HG03039 (cell line): Measurements from ENCODE around the gene PRRC2A.

ENCODE experiments used
- ATAC-seq: cut with Tn5 transposase; IDR thresholded peaks from one replicate; pipeline ENCODE4 v1.9.1; 2021; ENCODE audit warnings: mild to moderate bottlenecking, moderate library complexity; ENCODE audit not compliant: unreplicated experiment

PRRC2A gene

DNA sequence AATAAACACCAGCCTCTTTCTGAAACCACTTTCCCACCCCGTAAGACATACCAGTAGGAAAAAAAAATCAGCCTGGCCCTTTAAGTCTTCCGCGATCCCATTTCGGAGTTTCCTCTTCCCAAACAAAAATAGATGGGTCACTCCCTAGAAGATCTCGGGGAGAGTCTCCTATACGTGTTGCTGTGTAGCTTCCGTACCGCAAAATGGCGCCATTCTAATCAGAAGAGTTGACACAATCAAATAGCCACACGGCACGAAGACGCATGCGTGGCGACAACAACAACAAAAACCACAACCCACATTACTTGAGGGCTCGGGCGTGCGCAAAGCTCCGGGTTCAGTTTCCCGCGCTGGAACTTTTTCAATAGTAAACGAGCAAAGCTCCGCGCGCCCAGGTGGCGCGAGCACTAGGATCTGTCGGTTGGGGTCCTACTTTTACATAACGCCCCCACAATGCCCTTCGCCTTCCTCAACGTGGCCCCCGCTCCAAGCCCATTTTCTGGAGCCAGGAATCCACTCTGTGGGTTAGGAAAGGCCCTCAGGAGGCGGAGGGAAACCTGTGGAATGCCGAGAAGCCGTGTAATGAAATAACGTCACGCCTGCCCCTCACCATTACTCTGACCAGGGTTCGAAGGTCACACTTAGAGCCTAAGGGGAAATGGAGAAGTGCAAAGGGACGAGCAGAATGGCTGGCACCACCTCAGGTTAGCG lies 44.4 kb downstream of the PRRC2A start, which contains the start of gene GPANK1:
Gene GPANK1 (minus strand): TSS at position 208 of the 711 bp plus-strand sequence. CDS start 519 bp downstream, outside the sequence.
- no peak for ATAC-seq

DNA sequence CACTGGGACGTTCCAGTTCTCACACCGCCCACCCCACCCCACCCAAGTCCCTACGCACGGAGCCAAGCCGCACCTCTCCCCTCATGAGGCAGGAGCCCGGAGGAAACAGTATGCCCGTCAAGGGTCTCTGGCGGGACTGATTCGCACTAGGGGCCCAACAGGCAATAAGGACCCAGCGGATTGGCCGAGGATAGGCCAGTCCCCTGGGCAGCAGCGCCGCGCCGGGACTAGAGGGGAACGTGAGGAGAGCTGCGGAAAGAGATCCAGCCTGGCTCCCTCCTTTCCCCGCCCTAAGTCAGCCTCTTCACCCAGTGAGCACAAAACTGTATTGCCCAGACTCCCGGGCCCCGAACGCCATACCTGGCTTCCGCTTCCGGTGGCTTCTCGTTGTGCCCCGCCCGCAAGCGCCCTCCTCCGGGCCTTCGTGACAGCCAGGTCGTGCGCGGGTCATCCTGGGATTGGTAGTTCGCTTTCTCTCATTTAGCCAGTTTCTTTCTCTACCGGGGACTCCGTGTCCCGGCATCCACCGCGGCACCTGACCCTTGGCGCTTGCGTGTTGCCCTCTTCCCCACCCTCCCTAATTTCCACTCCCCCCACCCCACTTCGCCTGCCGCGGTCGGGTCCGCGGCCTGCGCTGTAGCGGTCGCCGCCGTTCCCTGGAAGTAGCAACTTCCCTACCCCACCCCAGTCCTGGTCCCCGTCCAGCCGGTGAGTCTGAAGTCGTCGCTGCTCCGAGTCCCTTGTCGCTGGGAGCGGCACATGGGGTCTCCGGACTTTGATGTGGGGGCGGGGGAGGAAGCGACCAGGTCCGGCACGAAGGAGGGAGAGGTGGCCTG lies 45.2 kb downstream of the PRRC2A start, which contains the start of gene CSNK2B:
Gene CSNK2B (plus strand): TSS at position 580 of the 836 bp plus-strand sequence. CDS start 752 bp downstream, outside the sequence.
- peak; percentile 69 for ATAC-seq

DNA sequence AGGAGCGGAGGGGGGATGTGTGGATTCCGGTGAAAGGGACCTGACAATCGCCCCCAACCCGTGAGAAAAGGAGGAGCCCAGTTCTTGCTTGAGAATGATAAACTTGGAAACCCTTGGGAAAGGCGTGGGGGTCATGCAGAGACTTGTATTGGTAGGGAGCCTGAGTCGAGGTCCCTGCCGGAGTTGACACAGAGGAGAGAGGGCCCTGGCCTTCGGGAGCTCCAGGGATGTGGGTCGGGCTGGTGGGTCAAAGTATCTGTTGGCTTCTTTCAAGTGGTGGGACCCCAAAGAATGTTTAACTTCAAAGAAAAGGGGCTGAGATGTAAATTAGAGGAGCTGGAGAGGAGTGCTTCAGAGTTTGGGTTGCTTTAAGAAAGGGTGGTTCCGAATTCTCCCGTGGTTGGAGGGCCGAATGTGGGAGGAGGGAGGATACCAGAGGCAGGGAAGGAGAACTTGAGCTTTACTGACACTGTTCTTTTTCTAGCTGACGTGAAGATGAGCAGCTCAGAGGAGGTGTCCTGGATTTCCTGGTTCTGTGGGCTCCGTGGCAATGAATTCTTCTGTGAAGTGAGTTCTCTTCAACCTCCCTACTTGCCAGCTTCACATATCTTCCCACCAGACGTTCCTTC lies 45.9 kb downstream of the PRRC2A start:
- ATAC-seq, result no peak

DNA sequence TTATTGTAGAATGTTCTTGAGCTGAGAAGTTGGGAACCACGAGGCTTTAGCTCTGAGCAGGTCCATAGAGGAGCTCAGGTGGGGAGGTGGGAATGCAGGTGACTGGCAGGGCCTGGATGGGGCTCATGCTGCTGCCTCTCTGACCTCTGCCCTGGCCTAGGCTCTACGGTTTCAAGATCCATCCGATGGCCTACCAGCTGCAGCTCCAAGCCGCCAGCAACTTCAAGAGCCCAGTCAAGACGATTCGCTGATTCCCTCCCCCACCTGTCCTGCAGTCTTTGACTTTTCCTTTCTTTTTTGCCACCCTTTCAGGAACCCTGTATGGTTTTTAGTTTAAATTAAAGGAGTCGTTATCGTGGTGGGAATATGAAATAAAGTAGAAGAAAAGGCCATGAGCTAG lies 49.2 kb downstream of the PRRC2A start, which contains the start of gene LY6G5B:
Gene LY6G5B (plus strand): TSS at position 301 of the 400 bp plus-strand sequence. CDS start 975 bp downstream, outside the sequence.
- no peak for ATAC-seq

DNA sequence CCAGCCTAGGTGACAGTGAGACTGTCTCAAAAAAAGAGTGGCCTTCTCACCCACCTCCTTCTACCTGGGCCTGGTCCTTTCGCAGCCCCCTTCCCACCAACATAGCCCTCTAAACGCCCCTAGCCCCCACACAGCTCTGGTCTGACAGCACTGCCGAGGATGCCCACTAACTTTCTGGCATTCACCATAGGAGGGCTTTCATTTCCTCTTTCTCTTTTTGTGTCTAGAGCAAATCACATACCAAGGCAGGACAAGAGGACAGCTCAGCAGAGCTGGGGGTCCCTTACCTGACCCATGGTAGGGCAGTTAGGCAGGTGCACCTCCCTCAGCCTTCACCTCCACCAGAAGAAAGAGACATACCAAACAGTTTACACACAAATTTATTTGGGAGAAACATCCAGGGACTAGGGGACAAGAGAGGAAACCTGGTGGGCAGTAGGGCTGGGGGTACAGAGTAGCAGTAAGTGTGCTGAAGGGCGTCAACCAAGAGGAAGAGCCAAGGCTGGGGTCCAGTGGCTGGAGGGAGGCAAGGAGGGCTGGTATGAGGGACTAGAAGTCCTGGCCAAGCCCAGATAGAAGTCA lies 55.9 kb downstream of the PRRC2A start:
- no peak for ATAC-seq

DNA sequence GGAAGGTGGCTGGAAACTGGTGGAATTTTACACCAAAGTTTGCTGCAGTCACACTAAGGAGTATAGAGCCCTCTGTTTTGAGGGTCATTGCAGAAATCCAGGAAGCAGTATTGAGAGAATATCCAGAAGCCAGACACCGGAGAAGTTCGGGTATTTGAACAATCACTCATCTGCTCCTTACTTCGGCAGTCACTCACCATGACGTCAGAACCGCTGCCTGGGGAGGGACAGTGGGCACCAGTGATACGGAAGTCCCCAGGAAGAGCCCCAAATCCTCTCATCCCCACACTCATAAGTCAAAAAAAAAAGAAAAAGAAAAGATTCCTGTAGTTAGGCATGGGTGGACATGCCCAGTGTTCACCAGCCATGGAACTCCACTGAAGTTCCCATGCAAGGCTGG lies 56.4 kb downstream of the PRRC2A start:
- no peak for ATAC-seq

DNA sequence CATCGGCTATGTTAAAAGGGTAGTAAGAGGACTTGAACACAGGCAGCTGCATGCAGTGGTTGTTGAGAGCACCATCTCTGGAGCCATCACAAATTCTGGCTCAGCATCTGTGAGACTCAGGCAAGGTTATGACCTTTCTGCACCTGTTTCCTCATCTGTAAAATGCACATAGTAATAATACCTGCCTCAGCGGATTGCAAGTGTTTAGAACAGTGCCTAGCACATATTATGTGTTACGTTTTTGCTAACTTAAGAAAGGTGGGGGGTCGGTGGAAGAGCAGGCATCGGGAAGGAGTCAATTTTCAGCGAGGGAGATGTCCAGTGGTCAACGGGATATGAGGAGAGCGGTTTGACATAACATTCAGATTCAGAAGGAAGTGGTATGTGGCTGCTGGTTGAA lies 57.4 kb downstream of the PRRC2A start:
- ATAC-seq, result no peak

DNA sequence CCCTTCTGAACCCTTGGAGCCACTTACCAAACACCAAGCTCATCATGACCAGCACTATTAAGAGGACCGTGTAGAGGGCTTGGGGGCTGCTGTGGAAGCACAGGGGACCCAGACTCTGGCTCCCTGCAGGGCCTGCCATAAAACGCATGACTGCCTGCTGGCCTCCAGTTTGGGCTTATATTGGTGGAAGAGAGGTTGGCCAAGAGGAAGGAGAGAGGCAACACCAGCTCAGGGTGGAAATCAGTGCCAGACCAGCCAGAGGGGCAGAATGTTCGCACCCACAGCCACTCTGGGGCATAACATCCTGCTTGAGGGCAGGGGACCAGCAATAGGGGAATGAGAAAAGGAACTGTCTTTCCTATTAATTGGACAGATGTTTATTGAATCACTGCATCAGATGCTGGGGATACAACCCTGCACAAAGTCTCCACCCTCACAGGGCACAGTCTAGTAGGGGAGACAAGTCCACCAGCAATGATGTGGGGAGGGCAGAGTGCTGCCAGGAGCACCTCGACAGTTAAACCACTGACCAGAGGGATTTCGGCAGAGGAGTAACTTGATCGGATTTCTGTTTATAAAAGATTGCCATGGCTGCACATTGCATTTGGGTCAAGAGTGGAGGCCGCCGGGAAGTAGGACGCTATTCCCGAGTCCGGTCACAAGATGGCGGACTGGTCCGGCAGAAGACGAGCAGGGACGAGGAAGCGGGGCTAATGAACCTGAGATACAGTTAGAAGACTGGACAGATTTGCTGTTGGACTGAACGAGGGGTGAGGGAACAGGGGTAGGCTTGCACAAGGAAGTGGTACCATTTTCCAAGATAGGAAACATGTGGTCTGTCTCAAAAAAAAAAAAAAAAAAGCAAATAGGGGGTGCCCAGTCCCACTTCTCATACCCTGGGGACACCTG lies 60.0 kb downstream of the PRRC2A start, which contains the start of gene LY6G5C:
Gene LY6G5C (minus strand): TSS at position 842 of the 909 bp plus-strand sequence. CDS start 694 bp downstream, at position 148.
- no peak for ATAC-seq

DNA sequence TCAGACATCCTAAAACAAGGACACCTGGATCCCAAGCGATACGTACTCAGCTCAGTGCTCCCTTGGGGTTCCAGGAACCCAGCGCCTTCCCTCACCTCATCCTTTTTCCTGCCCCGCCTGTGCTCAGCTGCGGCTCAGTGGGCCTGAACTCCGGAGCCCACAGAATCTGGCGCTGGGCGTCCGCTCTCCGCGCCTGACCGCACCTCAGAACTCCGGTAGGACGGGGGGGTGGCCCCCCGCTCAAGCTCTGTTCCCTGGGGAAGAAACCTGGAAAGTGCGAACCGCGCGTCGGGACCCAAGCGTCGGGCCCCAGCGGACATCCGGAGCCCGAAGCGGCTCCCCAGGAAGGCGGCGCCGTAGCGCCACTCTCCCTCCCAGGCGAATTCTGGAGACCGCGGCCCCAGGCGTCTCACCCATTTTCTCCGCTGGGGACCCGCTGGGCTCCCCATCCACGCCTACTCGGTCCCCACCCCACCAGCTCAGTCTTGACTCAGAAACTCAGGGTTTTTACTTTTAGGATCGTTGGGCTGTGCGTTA lies 60.7 kb downstream of the PRRC2A start:
- ATAC-seq, result no peak

DNA sequence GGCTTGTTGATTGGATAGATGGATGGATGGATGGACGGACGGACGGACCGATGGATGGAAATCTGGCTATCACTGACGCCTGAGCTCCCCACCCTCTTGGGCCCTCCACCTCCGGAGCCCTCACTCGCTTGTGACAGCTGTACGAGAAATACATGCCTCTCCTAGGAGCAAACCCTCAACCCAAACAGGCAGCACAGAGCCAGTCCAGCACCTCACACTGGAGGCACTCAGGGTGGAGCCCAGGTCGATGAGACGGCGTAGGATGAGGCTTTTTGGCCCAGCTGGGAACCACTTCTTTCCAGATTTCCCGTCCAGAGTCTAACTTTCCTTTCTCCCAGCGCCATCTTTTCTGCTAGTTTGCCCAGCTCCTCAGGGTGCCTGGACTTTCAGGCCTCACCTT lies 63.1 kb downstream of the PRRC2A start:
- ATAC-seq, result no peak

DNA sequence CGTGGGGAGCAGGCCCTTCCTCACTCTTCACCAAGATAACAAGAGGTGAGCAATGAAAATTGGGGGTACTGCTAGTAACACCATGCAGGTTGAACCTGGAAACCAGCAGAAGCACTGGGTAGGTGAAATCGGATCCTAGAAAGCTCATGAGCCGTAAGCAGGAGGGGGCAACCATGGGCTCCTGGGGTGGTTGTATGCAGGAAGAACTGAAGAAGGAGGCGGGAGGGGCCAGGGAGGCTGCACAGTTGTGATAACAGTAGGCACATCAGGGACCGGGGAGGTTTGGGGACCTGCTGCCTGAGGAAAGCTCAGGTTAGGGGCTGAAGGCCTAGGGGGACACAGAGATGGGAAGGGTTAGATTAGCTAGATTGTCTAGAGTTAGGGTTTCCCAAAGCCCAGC lies 66.0 kb downstream of the PRRC2A start:
- ATAC-seq, result no peak

DNA sequence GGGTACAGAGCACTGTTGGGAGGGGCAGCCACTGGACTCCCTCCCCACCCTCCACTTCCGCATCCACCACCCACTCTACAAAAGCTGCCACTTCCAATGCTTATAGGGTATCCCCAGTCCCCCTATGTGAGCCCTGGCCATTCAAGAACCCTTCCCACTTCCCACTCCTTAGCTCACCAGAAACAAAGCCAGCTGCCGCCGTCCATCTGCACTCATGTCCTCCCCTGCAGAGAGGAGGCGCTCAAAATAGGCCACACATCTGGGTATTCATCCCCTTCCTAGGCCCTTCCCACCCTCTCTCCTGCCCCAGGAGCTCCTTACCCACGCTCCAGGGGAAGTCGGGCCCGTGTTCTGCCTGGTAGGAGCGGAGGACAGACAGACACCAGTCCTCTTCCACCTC lies 66.8 kb downstream of the PRRC2A start:
- ATAC-seq, result no peak
